Subcutaneous abdominal adipose tissue (tissue), 5 donors: ENCODE data around the gene LRRC55.

Experiments
- H3K27ac ChIP-seq: one replicate; pipeline ENCODE4 v1.7.0; 2013; ENCODE audit warnings: low read depth, mild to moderate bottlenecking, inconsistent platforms, low read length, moderate library complexity
- H3K27me3 ChIP-seq, 5 donors: one replicate each; pipeline ENCODE4 v1.7.0; 2013; ENCODE audit warnings: low read length in 5 of 5, inconsistent platforms in 1 of 5; ENCODE audit not compliant: control insufficient read depth in 5 of 5, insufficient read depth in 4 of 5
- H3K36me3 ChIP-seq, 5 donors: one replicate each; pipeline ENCODE4 v1.7.0; 2013; ENCODE audit warnings: low read length in 5 of 5; ENCODE audit not compliant: control insufficient read depth in 5 of 5, insufficient read depth in 5 of 5
- H3K4me1 ChIP-seq, 5 donors: one replicate each; pipeline ENCODE4 v1.7.0; 2013; ENCODE audit warnings: low read length in 5 of 5, mild to moderate bottlenecking in 3 of 5, moderate library complexity in 1 of 5; ENCODE audit not compliant: control insufficient read depth in 5 of 5, insufficient read depth in 5 of 5
- H3K4me3 ChIP-seq, 5 donors: one replicate each; pipeline ENCODE4 v1.7.0; 2013; ENCODE audit warnings: low read length in 5 of 5, low read depth in 1 of 5
- H3K9ac ChIP-seq, 5 donors: one replicate each; pipeline ENCODE4 v1.7.0; 2013; ENCODE audit warnings: low read length in 5 of 5, mild to moderate bottlenecking in 4 of 5, moderate library complexity in 3 of 5
- H3K9me3 ChIP-seq, 5 donors: one replicate each; pipeline ENCODE4 v1.7.0; 2013; ENCODE audit warnings: low read length in 5 of 5; ENCODE audit not compliant: control insufficient read depth in 5 of 5
- donor health status: healthy.
- donor health status: healthy.
- donor health status: healthy.
- donor health status: healthy.
- donor health status: healthy.

The LRRC55 gene

GRCh38 chr11:57214098-57214417 lies 32.3 kb downstream of the LRRC55 start:
- Histone ChIP-seq H3K9me3 (no peaks in the 10 kb centered on the region), H3K4me1 (peaks cover 4 to 82% (median 18%) of the 10 kb centered on the region in 5 donors), H3K9ac (no peak overlapping the region), H3K27me3 (no peaks in the 10 kb centered on the region), H3K4me3 (peak overlapping the region in 1 of 5 donors; percentile 35), H3K36me3 (no peaks in the 10 kb centered on the region), H3K27ac (peak overlapping the region; percentile 60)

DNA sequence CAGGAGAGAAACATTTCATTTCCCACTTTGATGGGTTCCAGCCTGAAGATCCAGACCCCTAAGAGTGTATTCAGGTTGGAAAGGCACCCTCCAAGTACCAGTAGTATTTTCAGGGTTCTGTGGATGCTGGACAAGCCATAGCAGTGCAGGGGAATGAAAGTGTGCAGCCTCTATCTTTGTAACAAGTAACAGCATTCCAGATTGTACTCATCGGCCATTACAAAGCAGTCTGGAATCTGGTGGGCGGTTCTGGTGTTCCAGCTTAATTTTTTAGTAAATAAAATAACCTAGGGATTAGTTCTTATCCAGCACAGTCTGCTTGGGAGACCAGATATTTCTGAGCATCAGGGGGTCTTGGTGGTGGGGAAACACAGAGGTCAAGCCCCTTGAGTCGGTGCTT lies 32.7 kb downstream of the LRRC55 start:
- no peak overlapping the region for H3K4me3 ChIP-seq
- no peak overlapping the region for H3K9ac ChIP-seq
- H3K27ac ChIP-seq, result peak overlapping the region; percentile 44
- no peaks in the 10 kb centered on the region for H3K9me3 ChIP-seq
- peaks cover 7 to 82% (median 22%) of the 10 kb centered on the region in 5 donors for H3K4me1 ChIP-seq
- no peaks in the 10 kb centered on the region for H3K36me3 ChIP-seq
- H3K27me3 ChIP-seq, result no peaks in the 10 kb centered on the region

GRCh38 chr11:57216463-57216862 lies 34.7 kb downstream of the LRRC55 start:
- H3K27ac ChIP-seq, result peak overlapping the region; percentile 74
- H3K36me3 ChIP-seq, result no peaks in the 10 kb centered on the region
- no peaks in the 10 kb centered on the region for H3K9me3 ChIP-seq
- H3K4me1 ChIP-seq, result peaks cover 7 to 74% (median 22%) of the 10 kb centered on the region in 5 donors
- H3K27me3 ChIP-seq, result no peaks in the 10 kb centered on the region
- H3K9ac ChIP-seq, result no peak overlapping the region
- H3K4me3 ChIP-seq, result no peak overlapping the region

DNA sequence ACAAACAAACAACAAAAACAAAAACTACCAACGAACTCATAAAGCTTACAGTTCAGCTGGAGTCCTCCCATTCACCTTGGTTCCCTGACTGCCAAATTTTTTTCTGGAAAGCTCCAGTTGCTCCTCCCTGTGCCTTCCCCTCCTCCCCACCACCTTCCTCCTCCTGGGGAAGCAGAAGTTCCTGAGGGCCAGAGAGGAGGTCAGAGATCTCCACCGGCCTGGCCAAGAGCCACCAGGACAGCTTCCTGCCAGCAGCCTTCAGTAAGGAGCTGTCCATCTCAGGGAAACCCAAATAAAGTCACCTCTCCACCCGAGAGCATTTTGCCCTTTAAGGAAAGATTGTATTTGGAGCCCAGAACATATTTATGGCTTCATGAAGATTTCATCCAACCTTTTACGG lies 35.3 kb downstream of the LRRC55 start:
- no peaks in the 10 kb centered on the region for H3K9me3 ChIP-seq
- H3K4me3 ChIP-seq, result no peak overlapping the region
- H3K27me3 ChIP-seq, result no peaks in the 10 kb centered on the region
- peaks cover 7 to 77% (median 24%) of the 10 kb centered on the region in 5 donors for H3K4me1 ChIP-seq
- no peaks in the 10 kb centered on the region for H3K36me3 ChIP-seq
- no peak overlapping the region for H3K9ac ChIP-seq
- H3K27ac ChIP-seq, result peak overlapping the region; percentile 74

- H3K4me1 ChIP-seq, result peaks cover 5 to 67% (median 19%) of the 10 kb centered on the region in 5 donors
- no peaks in the 10 kb centered on the region for H3K36me3 ChIP-seq
- peak overlapping the region; percentile 25 for H3K27ac ChIP-seq
- H3K27me3 ChIP-seq, result no peaks in the 10 kb centered on the region
- no peak overlapping the region for H3K4me3 ChIP-seq
- no peaks in the 10 kb centered on the region for H3K9me3 ChIP-seq
- no peak overlapping the region for H3K9ac ChIP-seq
Observed at GRCh38 chr11:57219021-57219627, 37.4 kb downstream of the LRRC55 start.

GRCh38 chr11:57222239-57222638 lies 40.5 kb downstream of the LRRC55 start:
- Histone ChIP-seq H3K9ac (no peak overlapping the region), H3K4me1 (peaks cover 3 to 41% (median 16%) of the 10 kb centered on the region in 5 donors), H3K4me3 (no peak overlapping the region), H3K27ac (no peak overlapping the region), H3K27me3 (peaks cover 0 to 2% (median 0%) of the 10 kb centered on the region in 5 donors), H3K36me3 (no peaks in the 10 kb centered on the region), H3K9me3 (no peaks in the 10 kb centered on the region)

GRCh38 chr11:57223601-57224000 lies 41.8 kb downstream of the LRRC55 start:
- no peak overlapping the region for H3K4me3 ChIP-seq
- H3K9me3 ChIP-seq, result no peaks in the 10 kb centered on the region
- H3K36me3 ChIP-seq, result no peaks in the 10 kb centered on the region
- no peak overlapping the region for H3K9ac ChIP-seq
- H3K27me3 ChIP-seq, result peaks cover 0 to 3% (median 0%) of the 10 kb centered on the region in 5 donors
- H3K27ac ChIP-seq, result no peak overlapping the region
- peaks cover 3 to 39% (median 14%) of the 10 kb centered on the region in 5 donors for H3K4me1 ChIP-seq

GRCh38 chr11:57224128-57224527 lies 42.4 kb downstream of the LRRC55 start:
- no peak overlapping the region for H3K4me3 ChIP-seq
- no peaks in the 10 kb centered on the region for H3K9me3 ChIP-seq
- H3K4me1 ChIP-seq, result peaks cover 3 to 33% (median 9%) of the 10 kb centered on the region in 5 donors
- peaks cover 0 to 3% (median 0%) of the 10 kb centered on the region in 5 donors for H3K27me3 ChIP-seq
- no peaks in the 10 kb centered on the region for H3K36me3 ChIP-seq
- H3K9ac ChIP-seq, result no peak overlapping the region
- no peak overlapping the region for H3K27ac ChIP-seq

GRCh38 chr11:57224537-57224936 lies 42.8 kb downstream of the LRRC55 start:
- H3K9ac ChIP-seq, result no peak overlapping the region
- peaks cover 0 to 3% (median 0%) of the 10 kb centered on the region in 5 donors for H3K27me3 ChIP-seq
- H3K4me3 ChIP-seq, result no peak overlapping the region
- H3K36me3 ChIP-seq, result no peaks in the 10 kb centered on the region
- no peaks in the 10 kb centered on the region for H3K9me3 ChIP-seq
- H3K4me1 ChIP-seq, result peaks cover 0 to 29% (median 5%) of the 10 kb centered on the region in 5 donors
- no peak overlapping the region for H3K27ac ChIP-seq

GRCh38 chr11:57228600-57228999 lies 46.8 kb downstream of the LRRC55 start:
- no peaks in the 10 kb centered on the region for H3K36me3 ChIP-seq
- H3K27ac ChIP-seq, result no peak overlapping the region
- H3K4me3 ChIP-seq, result no peak overlapping the region
- H3K9ac ChIP-seq, result no peak overlapping the region
- peaks cover 0 to 10% (median 4%) of the 10 kb centered on the region in 5 donors for H3K27me3 ChIP-seq
- peaks cover 5 to 33% (median 15%) of the 10 kb centered on the region in 5 donors for H3K4me1 ChIP-seq
- H3K9me3 ChIP-seq, result no peaks in the 10 kb centered on the region
